SU-DHL-6 (cell line): ENCODE results near the gene HSPA2.

Source experiments
- H2AFZ ChIP-seq: fragments of 200-600 bp; sonication (generic); 2 replicates; pipeline ENCODE4 v1.6.1; 2014; ENCODE audit warnings: low read depth, mild to moderate bottlenecking, moderate library complexity, mixed read lengths, antibody characterized with exemption, low read length; ENCODE audit not compliant: severe bottlenecking
- H3F3A ChIP-seq: fragments of 200-600 bp; shearing (Covaris generic); 2 replicates; pipeline ENCODE4 v1.6.0; 2016; ENCODE audit warnings: antibody characterized with exemption, mild to moderate bottlenecking; ENCODE audit not compliant: insufficient read depth
- H3K27ac ChIP-seq: fragments of 200-600 bp; sonication (generic); 2 replicates; pipeline ENCODE4 v1.5.1; 2016; ENCODE audit warnings: low read depth, mild to moderate bottlenecking, low read length, moderate library complexity, mixed read lengths
- H3K27me3 ChIP-seq: fragments of 200-600 bp; sonication (generic), shearing (Covaris generic); 2 replicates; pipeline ENCODE4 v1.6.0; 2014; ENCODE audit warnings: mild to moderate bottlenecking, low read length
- H3K36me3 ChIP-seq: fragments of 200-600 bp; sonication (generic); 2 replicates; pipeline ENCODE4 v1.6.1; 2014; ENCODE audit warnings: mild to moderate bottlenecking, low read length, mixed read lengths
- H3K4me2 ChIP-seq: fragments of 300-600, 200-600 bp; shearing (Covaris generic), sonication (generic); 2 replicates; pipeline ENCODE4 v1.6.0; 2014; ENCODE audit warnings: low read length, low read depth, mild to moderate bottlenecking; ENCODE audit not compliant: poor library complexity, severe bottlenecking
- H3K4me3 ChIP-seq: fragments of 200-600 bp; sonication (generic); 2 replicates; pipeline ENCODE4 v1.5.1; 2014; ENCODE audit warnings: antibody characterized with exemption, low read length, mild to moderate bottlenecking, mixed read lengths; ENCODE audit not compliant: insufficient read depth, poor library complexity, severe bottlenecking
- H3K79me2 ChIP-seq: fragments of 200-600 bp; sonication (generic); 2 replicates; pipeline ENCODE4 v1.6.1; 2014; ENCODE audit warnings: mild to moderate bottlenecking, low read length, moderate library complexity; ENCODE audit not compliant: insufficient read depth
- H3K9ac ChIP-seq: fragments of 200-600 bp; sonication (generic); 2 replicates; pipeline ENCODE4 v1.7.0; 2014; ENCODE audit warnings: mild to moderate bottlenecking, low read length
- H3K9me2 ChIP-seq: fragments of 200-600 bp; sonication (generic); replicated peaks from 2 replicates; pipeline ENCODE4 v1.6.1; 2014; ENCODE audit warnings: low read length; ENCODE audit not compliant: insufficient read depth
- H3K9me3 ChIP-seq: fragments of 200-600 bp; sonication (generic); 2 replicates; pipeline ENCODE4 v1.6.1; 2014; ENCODE audit warnings: low read length, mixed read lengths; ENCODE audit not compliant: insufficient read depth
- H4K20me1 ChIP-seq: fragments of 200-600 bp; sonication (generic); 2 replicates; pipeline ENCODE4 v1.6.1; 2014; ENCODE audit warnings: low read depth, mild to moderate bottlenecking, antibody characterized with exemption, low read length, moderate library complexity, mixed read lengths
- CTCF ChIP-seq: fragments of 200-600 bp; sonication (generic); IDR thresholded peaks from one replicate; pipeline ENCODE4 v1.5.1; 2017; ENCODE audit warnings: antibody characterized with exemption, mild to moderate bottlenecking, low read length, moderate library complexity; ENCODE audit not compliant: insufficient read depth, poor library complexity, severe bottlenecking
- EZH2phosphoT487 ChIP-seq: fragments of 200-600 bp; sonication (generic), shearing (Covaris generic); conservative IDR thresholded peaks from 2 replicates; pipeline ENCODE4 v1.6.1; 2018; ENCODE audit warnings: mild to moderate bottlenecking, antibody characterized with exemption, low read length, moderate library complexity, mixed read lengths

Gene HSPA2

DNA sequence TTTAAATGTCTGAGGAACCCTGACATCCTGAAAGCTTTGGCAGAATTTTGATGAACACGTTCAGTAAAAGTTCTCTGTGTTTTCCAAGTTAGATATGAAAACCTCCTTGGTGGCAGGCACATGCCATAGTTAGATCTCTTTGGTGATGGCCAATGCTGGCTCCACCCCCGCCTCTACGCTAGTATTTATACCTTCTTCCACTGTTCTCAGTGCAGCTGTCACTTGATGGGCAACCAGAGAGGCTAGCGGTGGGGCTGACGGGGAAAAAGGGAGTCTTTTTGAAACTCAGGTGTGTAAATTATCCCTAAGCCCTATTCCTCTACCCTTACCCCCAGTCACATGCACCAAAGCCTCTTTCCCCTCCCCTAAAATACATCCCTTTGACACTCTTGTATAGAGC is 41.3 kb downstream of the HSPA2 start:
- no peaks in the 10 kb centered on the region for H3K79me2 ChIP-seq
- no peak overlapping the region for H3K9ac ChIP-seq
- H3K4me3 ChIP-seq: no peak overlapping the region
- H3K27me3 ChIP-seq: no peaks in the 10 kb centered on the region
- TF ChIP-seq EZH2phosphoT487: no peak
- no peak for TF ChIP-seq CTCF
- H2AFZ ChIP-seq: no peak overlapping the region
- no peak overlapping the region for H3K27ac ChIP-seq
- H3F3A ChIP-seq: no peaks in the 10 kb centered on the region
- H3K9me3 ChIP-seq: no peaks in the 10 kb centered on the region
- H4K20me1 ChIP-seq: no peaks in the 10 kb centered on the region
- no peak overlapping the region for H3K4me2 ChIP-seq
- no peaks in the 10 kb centered on the region for H3K9me2 ChIP-seq
- H3K36me3 ChIP-seq: no peaks in the 10 kb centered on the region

GRCh38 chr14:64584190-64584589 is 43.6 kb downstream of the HSPA2 start:
- no peak overlapping the region for H3K27ac ChIP-seq
- no peak overlapping the region for H3K4me2 ChIP-seq
- H3K79me2 ChIP-seq: no peaks in the 10 kb centered on the region
- H3F3A ChIP-seq: no peaks in the 10 kb centered on the region
- no peaks in the 10 kb centered on the region for H3K9me2 ChIP-seq
- H2AFZ ChIP-seq: no peak overlapping the region
- H4K20me1 ChIP-seq: no peaks in the 10 kb centered on the region
- H3K36me3 ChIP-seq: no peaks in the 10 kb centered on the region
- H3K9me3 ChIP-seq: no peaks in the 10 kb centered on the region
- no peak overlapping the region for H3K9ac ChIP-seq
- TF ChIP-seq EZH2phosphoT487 (no peak), CTCF (no peak)
- no peaks in the 10 kb centered on the region for H3K27me3 ChIP-seq
- no peak overlapping the region for H3K4me3 ChIP-seq

GRCh38 chr14:64591809-64592208 is 51.3 kb downstream of the HSPA2 start:
- H3K27ac ChIP-seq: no peak overlapping the region
- H3K9me2 ChIP-seq: no peaks in the 10 kb centered on the region
- no peaks in the 10 kb centered on the region for H3K9me3 ChIP-seq
- no peak overlapping the region for H3K4me3 ChIP-seq
- no peaks in the 10 kb centered on the region for H3F3A ChIP-seq
- H3K27me3 ChIP-seq: no peaks in the 10 kb centered on the region
- H3K79me2 ChIP-seq: no peaks in the 10 kb centered on the region
- no peak overlapping the region for H3K4me2 ChIP-seq
- H2AFZ ChIP-seq: no peak overlapping the region
- no peak for TF ChIP-seq EZH2phosphoT487
- TF ChIP-seq CTCF: no peak
- no peaks in the 10 kb centered on the region for H4K20me1 ChIP-seq
- H3K36me3 ChIP-seq: no peaks in the 10 kb centered on the region
- no peak overlapping the region for H3K9ac ChIP-seq
